HG03520 (cell line): ENCODE results near the gene FGG.

Source experiments
- ATAC-seq: cut with Tn5 transposase; IDR thresholded peaks from one replicate; pipeline ENCODE4 v1.9.1; 2021; ENCODE audit warnings: mild to moderate bottlenecking, moderate library complexity; ENCODE audit not compliant: unreplicated experiment

FGG gene

GRCh38 chr4:154612472-154613414, at the start of gene FGG:
Gene FGG, minus strand, starts transcription at chr4:154612656. Its CDS starts 47 bp downstream, at chr4:154612609.
- no peak for ATAC-seq

GRCh38 chr4:154660052-154660451, 47.6 kb upstream of the FGG start:
- ATAC-seq, result no peak

GRCh38 chr4:154658680-154659405, 46.4 kb upstream of the FGG start:
- ATAC-seq, result no peak

GRCh38 chr4:154643493-154643892, 31.0 kb upstream of the FGG start:
- no peak for ATAC-seq

GRCh38 chr4:154642373-154643009, 30.0 kb upstream of the FGG start:
- ATAC-seq, result no peak

- no peak for ATAC-seq
Observed at GRCh38 chr4:154640999-154641398, 28.5 kb upstream of the FGG start.

- peak; percentile 40 for ATAC-seq
Observed at GRCh38 chr4:154634058-154634457, 21.6 kb upstream of the FGG start.

GRCh38 chr4:154631828-154632227, 19.4 kb upstream of the FGG start:
- no peak for ATAC-seq

- ATAC-seq, result no peak
Observed at GRCh38 chr4:154630324-154630723, 17.9 kb upstream of the FGG start.

- peak; percentile 97 for ATAC-seq
Observed at GRCh38 chr4:154626793-154627484, 14.5 kb upstream of the FGG start.

GRCh38 chr4:154625971-154626370, 13.5 kb upstream of the FGG start:
- no peak for ATAC-seq

GRCh38 chr4:154623995-154624394, 11.5 kb upstream of the FGG start:
- no peak for ATAC-seq

- ATAC-seq, result no peak
Observed at GRCh38 chr4:154623436-154623835, 11.0 kb upstream of the FGG start.

GRCh38 chr4:154622598-154622997, 10.1 kb upstream of the FGG start:
- peak; percentile 40 for ATAC-seq

GRCh38 chr4:154620111-154620510, 7.7 kb upstream of the FGG start:
- ATAC-seq, result no peak

GRCh38 chr4:154618708-154619315, 6.4 kb upstream of the FGG start:
- peak; percentile 78 for ATAC-seq

GRCh38 chr4:154617820-154618317, 5.4 kb upstream of the FGG start:
- ATAC-seq, result no peak

GRCh38 chr4:154616731-154617130, 4.3 kb upstream of the FGG start:
- ATAC-seq, result peak; percentile 91

GRCh38 chr4:154616287-154616686, 3.8 kb upstream of the FGG start:
- ATAC-seq, result no peak

- no peak for ATAC-seq
Observed at GRCh38 chr4:154615211-154615610, 2.8 kb upstream of the FGG start.
